Measurements from ENCODE around the gene SLX4IP. TPM values are rescaled to one million over a fixed set of nuclear protein-coding genes. Genes with fewer than 3 reads are reported as not detected.

Gene SLX4IP
- total and polyA plus RNA-seq, 2 donors (not counting 1 experiment from before 2014, with no cell fraction given) = 1.9 to 8.1 TPM

DNA sequence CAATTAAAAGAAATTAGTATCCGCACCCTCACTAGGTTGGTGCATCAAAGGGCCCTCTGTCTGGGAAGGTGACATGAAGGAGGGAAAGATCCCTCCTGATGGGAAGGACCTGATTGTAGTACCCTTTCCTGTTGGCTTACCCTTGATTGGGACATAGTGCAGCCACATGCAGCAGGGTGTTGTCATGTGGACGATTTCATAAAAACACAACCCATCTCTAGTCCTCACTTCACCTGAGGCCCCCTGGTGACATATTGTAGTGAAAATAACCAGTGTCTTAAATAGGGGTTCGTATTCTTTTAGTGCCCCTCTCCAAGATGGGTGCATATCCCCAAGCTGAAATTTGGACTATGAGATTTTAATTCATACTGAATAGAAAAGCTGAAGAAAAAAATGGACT, 97.3 kb downstream of the SLX4IP start:
- Histone ChIP-seq H2AFZ (ENCODE audit: low read length) (no peak overlapping the region), H3K4me3 (replicated peaks in 1 of 4; ENCODE audit: control extremely low read depth in 1 of 4, insufficient read depth in 1 of 4, low read depth in 3 of 4, low read length in 4 of 4) (no peak overlapping the region), H3K9me3 (ENCODE audit: control insufficient read depth, insufficient read depth, low read depth, low read length) (no peaks in the 10 kb centered on the region), H3K36me3 (ENCODE audit: control insufficient read depth, insufficient read depth, low read length) (no peaks in the 10 kb centered on the region), H3K27ac (ENCODE audit: insufficient read depth, low read length) (no peak overlapping the region), H4K20me1 (ENCODE audit: control insufficient read depth, extremely low read depth, insufficient read depth, low read length) (no peaks in the 10 kb centered on the region), H3K9ac (ENCODE audit: insufficient read depth, low read length) (no peak overlapping the region), H3K4me1 (ENCODE audit: control insufficient read depth, extremely low read depth, insufficient read depth, low read length) (no peaks in the 10 kb centered on the region), H3K27me3 (ENCODE audit: control insufficient read depth, insufficient read depth, low read length) (no peaks in the 10 kb centered on the region), H3K79me2 (ENCODE audit: control insufficient read depth, insufficient read depth, low read length) (no peaks in the 10 kb centered on the region), H3K4me2 (ENCODE audit: extremely low read depth, insufficient read depth, low read length) (no peak overlapping the region)
- TF ChIP-seq, protein P1, sequence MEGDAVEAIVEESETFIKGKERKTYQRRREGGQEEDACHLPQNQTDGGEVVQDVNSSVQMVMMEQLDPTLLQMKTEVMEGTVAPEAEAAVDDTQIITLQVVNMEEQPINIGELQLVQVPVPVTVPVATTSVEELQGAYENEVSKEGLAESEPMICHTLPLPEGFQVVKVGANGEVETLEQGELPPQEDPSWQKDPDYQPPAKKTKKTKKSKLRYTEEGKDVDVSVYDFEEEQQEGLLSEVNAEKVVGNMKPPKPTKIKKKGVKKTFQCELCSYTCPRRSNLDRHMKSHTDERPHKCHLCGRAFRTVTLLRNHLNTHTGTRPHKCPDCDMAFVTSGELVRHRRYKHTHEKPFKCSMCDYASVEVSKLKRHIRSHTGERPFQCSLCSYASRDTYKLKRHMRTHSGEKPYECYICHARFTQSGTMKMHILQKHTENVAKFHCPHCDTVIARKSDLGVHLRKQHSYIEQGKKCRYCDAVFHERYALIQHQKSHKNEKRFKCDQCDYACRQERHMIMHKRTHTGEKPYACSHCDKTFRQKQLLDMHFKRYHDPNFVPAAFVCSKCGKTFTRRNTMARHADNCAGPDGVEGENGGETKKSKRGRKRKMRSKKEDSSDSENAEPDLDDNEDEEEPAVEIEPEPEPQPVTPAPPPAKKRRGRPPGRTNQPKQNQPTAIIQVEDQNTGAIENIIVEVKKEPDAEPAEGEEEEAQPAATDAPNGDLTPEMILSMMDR (conservative IDR thresholded peaks at IDR 0.05 in 1 of 2, IDR thresholded peaks at IDR 0.05 in 1 of 2; ENCODE audit: low read depth in 1 of 2, low read length in 2 of 2) = no peak
- no peak for TF ChIP-seq EZH2 (IDR thresholded peaks at IDR 0.05; ENCODE audit: low read length, missing control alignments)
- DNase-seq (ENCODE audit: low read depth in 2 of 2) = no peak

DNA sequence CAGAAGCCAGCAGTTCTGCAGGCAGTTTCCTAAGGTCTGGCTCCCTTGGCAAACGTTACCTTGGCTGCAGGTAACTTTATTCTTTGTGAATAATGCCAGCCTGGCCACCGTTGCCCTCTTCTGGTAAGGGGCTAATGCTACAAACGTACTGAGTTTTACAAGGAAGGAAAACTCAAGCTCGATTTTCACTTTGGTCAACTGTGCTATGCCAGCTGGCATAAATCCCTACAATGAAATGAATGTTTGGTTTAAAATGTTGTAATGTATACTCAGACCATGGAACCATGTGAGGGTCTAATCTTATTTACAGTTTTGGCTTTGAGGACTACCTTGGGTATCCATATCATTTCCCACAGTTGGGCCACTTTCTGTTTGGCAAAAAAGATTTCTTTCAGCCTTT, 101.4 kb downstream of the SLX4IP start:
- Histone ChIP-seq H3K79me2 (ENCODE audit: control insufficient read depth, insufficient read depth, low read length) (no peaks in the 10 kb centered on the region), H3K4me2 (ENCODE audit: extremely low read depth, insufficient read depth, low read length) (peak overlapping the region; percentile 35), H3K9me3 (ENCODE audit: control insufficient read depth, insufficient read depth, low read depth, low read length) (no peaks in the 10 kb centered on the region), H3K9ac (ENCODE audit: insufficient read depth, low read length) (no peak overlapping the region), H3K36me3 (ENCODE audit: control insufficient read depth, insufficient read depth, low read length) (no peaks in the 10 kb centered on the region), H3K4me1 (ENCODE audit: control insufficient read depth, extremely low read depth, insufficient read depth, low read length) (peaks cover 7% of the 10 kb centered on the region), H3K27ac (ENCODE audit: insufficient read depth, low read length) (no peak overlapping the region), H3K4me3 (replicated peaks in 1 of 4; ENCODE audit: control extremely low read depth in 1 of 4, insufficient read depth in 1 of 4, low read depth in 3 of 4, low read length in 4 of 4) (no peak overlapping the region), H2AFZ (ENCODE audit: low read length) (no peak overlapping the region), H4K20me1 (ENCODE audit: control insufficient read depth, extremely low read depth, insufficient read depth, low read length) (no peaks in the 10 kb centered on the region), H3K27me3 (ENCODE audit: control insufficient read depth, insufficient read depth, low read length) (no peaks in the 10 kb centered on the region)
- DNase-seq (ENCODE audit: low read depth in 2 of 2) = peak; percentile 24 to 80
- TF ChIP-seq, protein P1 (conservative IDR thresholded peaks at IDR 0.05 in 1 of 2, IDR thresholded peaks at IDR 0.05 in 1 of 2; ENCODE audit: low read depth in 1 of 2, low read length in 2 of 2) = peak; percentile 35 to 58
- TF ChIP-seq EZH2 (IDR thresholded peaks at IDR 0.05; ENCODE audit: low read length, missing control alignments) = no peak

DNA sequence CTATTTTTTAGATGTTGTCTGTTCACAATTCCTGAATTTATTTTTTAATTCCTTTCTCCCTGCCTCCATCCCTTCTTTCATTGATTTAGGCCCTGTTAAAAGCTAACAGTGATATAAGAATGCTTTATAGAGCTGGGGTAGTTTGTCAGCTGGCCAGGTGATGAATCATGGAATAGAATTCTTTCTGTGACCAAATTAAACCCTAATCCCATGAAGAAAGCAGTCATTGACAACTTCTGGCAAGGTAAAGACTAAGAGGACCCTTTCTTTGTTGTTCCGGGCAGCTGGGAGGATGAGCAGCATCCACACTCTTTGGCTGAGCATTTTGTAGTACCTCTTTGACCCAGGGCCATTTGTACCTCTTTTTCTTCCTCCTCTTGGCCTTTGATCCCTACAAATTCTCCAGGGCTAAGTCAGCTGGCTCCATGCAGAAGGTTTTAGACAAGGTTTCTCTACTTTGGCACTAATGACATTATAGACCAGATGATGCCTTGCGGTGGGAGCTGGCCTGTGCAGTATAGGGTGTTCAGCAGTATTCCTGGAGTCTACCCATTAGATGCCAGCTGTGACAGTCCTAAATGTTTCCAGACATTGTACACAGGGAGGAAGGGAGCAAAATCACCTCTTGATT, 102.9 kb downstream of the SLX4IP start:
- H3K4me2 ChIP-seq (ENCODE audit: extremely low read depth, insufficient read depth, low read length) = no peak overlapping the region
- TF ChIP-seq EZH2 (IDR thresholded peaks at IDR 0.05; ENCODE audit: low read length, missing control alignments) = no peak
- TF ChIP-seq, protein P1 (conservative IDR thresholded peaks at IDR 0.05 in 1 of 2, IDR thresholded peaks at IDR 0.05 in 1 of 2; ENCODE audit: low read depth in 1 of 2, low read length in 2 of 2) = no peak
- H4K20me1 ChIP-seq (ENCODE audit: control insufficient read depth, extremely low read depth, insufficient read depth, low read length) = no peaks in the 10 kb centered on the region
- H3K9ac ChIP-seq (ENCODE audit: insufficient read depth, low read length) = no peak overlapping the region
- H3K27me3 ChIP-seq (ENCODE audit: control insufficient read depth, insufficient read depth, low read length) = no peaks in the 10 kb centered on the region
- peaks cover 7% of the 10 kb centered on the region for H3K4me1 ChIP-seq (ENCODE audit: control insufficient read depth, extremely low read depth, insufficient read depth, low read length)
- H2AFZ ChIP-seq (ENCODE audit: low read length) = no peak overlapping the region
- peak; percentile 47 to 74 for DNase-seq (ENCODE audit: low read depth in 2 of 2)
- no peak overlapping the region for H3K4me3 ChIP-seq (replicated peaks in 1 of 4; ENCODE audit: control extremely low read depth in 1 of 4, insufficient read depth in 1 of 4, low read depth in 3 of 4, low read length in 4 of 4)
- no peak overlapping the region for H3K27ac ChIP-seq (ENCODE audit: insufficient read depth, low read length)
- no peaks in the 10 kb centered on the region for H3K9me3 ChIP-seq (ENCODE audit: control insufficient read depth, insufficient read depth, low read depth, low read length)
- no peaks in the 10 kb centered on the region for H3K79me2 ChIP-seq (ENCODE audit: control insufficient read depth, insufficient read depth, low read length)
- H3K36me3 ChIP-seq (ENCODE audit: control insufficient read depth, insufficient read depth, low read length) = no peaks in the 10 kb centered on the region
